Measurements from ENCODE around the gene ESAM.

Gene ESAM

GRCh38 chr11:124763156-124763947, 1.3 kb upstream of the ESAM start:
- ATAC-seq (replicated peaks), result peak; percentile 57
- H3K36me3 Mint-ChIP-seq (ENCODE audit: insufficient read depth), result peaks cover 11% of the 10 kb centered on the region
- peak overlapping the region; percentile 85 to 90 for H3K4me3 Mint-ChIP-seq
- peak; percentile 83 to 87 (median 84) for DNase-seq
- H3K4me1 Mint-ChIP-seq (ENCODE audit: low read depth in 2 of 2), result peaks cover 8 to 10% of the 10 kb centered on the region in 2 donors
- no peaks in the 10 kb centered on the region for H3K9me3 Mint-ChIP-seq
- H3K27me3 Mint-ChIP-seq, result peaks cover 25 to 41% of the 10 kb centered on the region in 2 donors
- H3K27ac Mint-ChIP-seq, result peak overlapping the region in 1 of 2 donors; percentile 4

GRCh38 chr11:124762624-124763155, 600 bp upstream of the ESAM start:
- Mint-ChIP-seq H3K36me3 (ENCODE audit: insufficient read depth) (peaks cover 11% of the 10 kb centered on the region), H3K9me3 (no peaks in the 10 kb centered on the region), H3K27ac (peak overlapping the region in 1 of 2 donors; percentile 4), H3K27me3 (peaks cover 32 to 48% of the 10 kb centered on the region in 2 donors), H3K4me3 (peak overlapping the region; percentile 85 to 90), H3K4me1 (ENCODE audit: low read depth in 2 of 2) (peaks cover 11 to 12% of the 10 kb centered on the region in 2 donors)
- DNase-seq (no peak), ATAC-seq (replicated peaks) (peak; percentile 30)

- Mint-ChIP-seq H3K4me3 (peak overlapping the region; percentile 85 to 90), H3K4me1 (ENCODE audit: low read depth in 2 of 2) (peaks cover 11 to 12% of the 10 kb centered on the region in 2 donors), H3K27ac (no peak overlapping the region), H3K27me3 (peaks cover 44 to 59% of the 10 kb centered on the region in 2 donors), H3K36me3 (ENCODE audit: insufficient read depth) (peaks cover 11% of the 10 kb centered on the region), H3K9me3 (no peaks in the 10 kb centered on the region)
- ATAC-seq (replicated peaks) (no peak), DNase-seq (no peak)
These were observed 587 bp downstream of the ESAM start for GRCh38 chr11:124761301-124762104.

GRCh38 chr11:124760806-124761205, 1.3 kb downstream of the ESAM start:
- no peak for ATAC-seq (replicated peaks)

GRCh38 chr11:124760205-124760652, 1.9 kb downstream of the ESAM start:
- Mint-ChIP-seq H3K27ac (no peak overlapping the region), H3K27me3 (peaks cover 52 to 69% of the 10 kb centered on the region in 2 donors), H3K36me3 (ENCODE audit: insufficient read depth) (peaks cover 4% of the 10 kb centered on the region), H3K9me3 (no peaks in the 10 kb centered on the region), H3K4me1 (ENCODE audit: low read depth in 2 of 2) (peaks cover 11 to 12% of the 10 kb centered on the region in 2 donors), H3K4me3 (peak overlapping the region; percentile 20 to 85)
- ATAC-seq (replicated peaks) (no peak), DNase-seq (no peak)

More at GRCh38 chr11:124760806-124761205, 1.3 kb downstream of the ESAM start:
- Mint-ChIP-seq H3K9me3 (no peaks in the 10 kb centered on the region), H3K36me3 (ENCODE audit: insufficient read depth) (peaks cover 6% of the 10 kb centered on the region), H3K4me3 (peak overlapping the region; percentile 85 to 90), H3K4me1 (ENCODE audit: low read depth in 2 of 2) (peaks cover 11 to 12% of the 10 kb centered on the region in 2 donors), H3K27me3 (peaks cover 51 to 66% of the 10 kb centered on the region in 2 donors), H3K27ac (no peak overlapping the region)
- no peak for DNase-seq

GRCh38 chr11:124759266-124760204, 2.6 kb downstream of the ESAM start:
- Mint-ChIP-seq H3K36me3 (ENCODE audit: insufficient read depth) (peaks cover 8% of the 10 kb centered on the region), H3K4me1 (ENCODE audit: low read depth in 2 of 2) (peaks cover 11 to 12% of the 10 kb centered on the region in 2 donors), H3K27ac (no peak overlapping the region), H3K4me3 (peak overlapping the region; percentile 20 to 85), H3K27me3 (peaks cover 52 to 74% of the 10 kb centered on the region in 2 donors), H3K9me3 (no peaks in the 10 kb centered on the region)
- DNase-seq, result no peak
- no peak for ATAC-seq (replicated peaks)

GRCh38 chr11:124758355-124759265, 3.5 kb downstream of the ESAM start:
- peaks cover 8% of the 10 kb centered on the region for H3K36me3 Mint-ChIP-seq (ENCODE audit: insufficient read depth)
- H3K27ac Mint-ChIP-seq, result no peak overlapping the region
- H3K4me3 Mint-ChIP-seq, result peak overlapping the region; percentile 50 to 78
- H3K27me3 Mint-ChIP-seq, result peaks cover 52 to 84% of the 10 kb centered on the region in 2 donors
- no peaks in the 10 kb centered on the region for H3K9me3 Mint-ChIP-seq
- peak; percentile 71 for ATAC-seq (replicated peaks)
- DNase-seq, result peak; percentile 50 to 62 (median 56)
- peaks cover 11 to 14% of the 10 kb centered on the region in 2 donors for H3K4me1 Mint-ChIP-seq (ENCODE audit: low read depth in 2 of 2)

- H3K36me3 Mint-ChIP-seq (ENCODE audit: insufficient read depth), result peaks cover 4% of the 10 kb centered on the region
- no peak overlapping the region for H3K27ac Mint-ChIP-seq
- H3K9me3 Mint-ChIP-seq, result no peaks in the 10 kb centered on the region
- peaks cover 52 to 81% of the 10 kb centered on the region in 2 donors for H3K27me3 Mint-ChIP-seq
- H3K4me1 Mint-ChIP-seq (ENCODE audit: low read depth in 2 of 2), result peaks cover 7 to 12% of the 10 kb centered on the region in 2 donors
- ATAC-seq (replicated peaks) (no peak), DNase-seq (no peak)
- H3K4me3 Mint-ChIP-seq, result peak overlapping the region in 1 of 2 donors; percentile 31
These were observed 4.8 kb downstream of the ESAM start for GRCh38 chr11:124757320-124757719.

GRCh38 chr11:124756753-124757227, 5.3 kb downstream of the ESAM start:
- peaks cover 7 to 12% of the 10 kb centered on the region in 2 donors for H3K4me1 Mint-ChIP-seq (ENCODE audit: low read depth in 2 of 2)
- no peaks in the 10 kb centered on the region for H3K9me3 Mint-ChIP-seq
- ATAC-seq (replicated peaks) (no peak), DNase-seq (no peak)
- H3K27ac Mint-ChIP-seq, result no peak overlapping the region
- H3K36me3 Mint-ChIP-seq (ENCODE audit: insufficient read depth), result peaks cover 4% of the 10 kb centered on the region
- peaks cover 52 to 80% of the 10 kb centered on the region in 2 donors for H3K27me3 Mint-ChIP-seq
- no peak overlapping the region for H3K4me3 Mint-ChIP-seq

- Mint-ChIP-seq H3K4me1 (ENCODE audit: low read depth in 2 of 2) (peaks cover 7 to 11% of the 10 kb centered on the region in 2 donors), H3K36me3 (ENCODE audit: insufficient read depth) (peaks cover 4% of the 10 kb centered on the region), H3K9me3 (no peaks in the 10 kb centered on the region), H3K27ac (no peak overlapping the region), H3K27me3 (peaks cover 52 to 76% of the 10 kb centered on the region in 2 donors), H3K4me3 (no peak overlapping the region)
- DNase-seq, result no peak
- no peak for ATAC-seq (replicated peaks)
These were observed 5.9 kb downstream of the ESAM start for GRCh38 chr11:124756033-124756752.

GRCh38 chr11:124754710-124755109, 7.4 kb downstream of the ESAM start:
- H3K27me3 Mint-ChIP-seq, result peaks cover 47 to 75% of the 10 kb centered on the region in 2 donors

More at GRCh38 chr11:124754710-124755109, 7.4 kb downstream of the ESAM start:
- H3K27ac Mint-ChIP-seq, result no peak overlapping the region
- ATAC-seq (replicated peaks) (no peak), DNase-seq (no peak)
- H3K4me1 Mint-ChIP-seq (ENCODE audit: low read depth in 2 of 2), result peaks cover 7% of the 10 kb centered on the region in 2 donors
- H3K9me3 Mint-ChIP-seq, result no peaks in the 10 kb centered on the region
- H3K4me3 Mint-ChIP-seq, result no peak overlapping the region
- peaks cover 4% of the 10 kb centered on the region for H3K36me3 Mint-ChIP-seq (ENCODE audit: insufficient read depth)

Data from effector memory CD8-positive, alpha-beta T cell (primary cell).